GM12878 (cell line): Measurements from ENCODE around the gene CALCA. TPM values are rescaled to one million over a fixed set of nuclear protein-coding genes. Genes with fewer than 3 reads are reported as not detected.

Source experiments
- ATAC-seq: fragments of 200-7000 bp; cut with Tn5 transposase; 3 replicates; pipeline ENCODE4 v1.9.1; 2020; ENCODE audit warnings: mild to moderate bottlenecking, moderate library complexity
- BruUV-seq: library from RNA; stranded (reverse); fragments of 400-500 nt; replicated peaks from 2 replicates; lab custom pipeline; 2021; lab: Mats Ljungman, UMichigan
- CTCF ChIA-PET: fragments of 300-600 bp; sonication (Branson Sonifier 250); formaldehyde crosslinking; extraction: SDS; loops from one replicate; lab custom pipeline; 2021; ENCODE audit warnings: inconsistent platforms; lab: Yijun Ruan, JAX
- POLR2A ChIA-PET: fragments of 350-600 bp; formaldehyde crosslinking; extraction: SDS; loops from one replicate; lab custom pipeline; 2021; ENCODE audit warnings: inconsistent platforms; lab: Charles Lee
- RAD21 ChIA-PET: fragments of 300-600 bp; sonication (Branson Sonifier 250); formaldehyde crosslinking; loops from one replicate; lab custom pipeline; 2023; ENCODE audit warnings: antibody characterized with exemption; ENCODE audit not compliant: unreplicated experiment; lab: Charles Lee
- SMC1A ChIA-PET: fragments of 300-600 bp; sonication (Branson Sonifier 250); formaldehyde crosslinking; loops from one replicate; lab custom pipeline; 2023; ENCODE audit not compliant: unreplicated experiment, uncharacterized antibody; lab: Charles Lee
- DNase-seq: peaks from one replicate; pipeline ENCODE4 v3.0.0-alpha.2; 2011; ENCODE audit warnings: low read depth, low spot score
- FAIRE-seq: peaks from 3 replicates; lab custom pipeline; 2011; peaks lifted over from hg19 to GRCh38; lab: Jason Lieb, UNC
- H2AFZ ChIP-seq: 2 replicates; pipeline ENCODE4 v1.6.0; 2011; ENCODE audit warnings: low read depth, low read length, control low read depth; ENCODE audit not compliant: control insufficient read depth
- H3K27ac ChIP-seq: 2 replicates; pipeline ENCODE4 v1.5.1; 2011; ENCODE audit warnings: control low read depth; ENCODE audit not compliant: control insufficient read depth, insufficient read depth
- H3K27me3 ChIP-seq, 2 experiments: replicated peaks in 1 of 2; 2 replicates each; pipeline versions ENCODE4 v1.6.0 to v1.6.1; 2011; ENCODE audit warnings: low read length in 1 of 2; ENCODE audit not compliant: control insufficient read depth in 2 of 2, insufficient read depth in 2 of 2
- H3K36me3 ChIP-seq, 2 experiments: 2 replicates each; pipeline ENCODE4 v1.5.1; 2011; ENCODE audit warnings: low read length in 1 of 2; ENCODE audit not compliant: control insufficient read depth in 2 of 2, insufficient read depth in 2 of 2
- H3K4me1 ChIP-seq: 2 replicates; pipeline ENCODE4 v1.6.1; 2011; ENCODE audit warnings: mild to moderate bottlenecking, low read length, moderate library complexity, mixed read lengths; ENCODE audit not compliant: control insufficient read depth, insufficient read depth
- H3K4me2 ChIP-seq: 2 replicates; pipeline ENCODE4 v1.6.0; 2011; ENCODE audit warnings: control low read depth; ENCODE audit not compliant: control insufficient read depth, insufficient read depth
- H3K4me3 ChIP-seq: fragments of 200-600 bp; sonication (generic); 2 replicates; pipeline ENCODE4 v1.5.1; 2016
- H3K79me2 ChIP-seq: 2 replicates; pipeline ENCODE4 v1.6.0; 2011; ENCODE audit warnings: low read length; ENCODE audit not compliant: control insufficient read depth, insufficient read depth
- H3K9ac ChIP-seq: 2 replicates; pipeline ENCODE4 v1.8.0; 2011; ENCODE audit warnings: low read length, control low read depth, mixed read lengths; ENCODE audit not compliant: control insufficient read depth, insufficient read depth
- H3K9me3 ChIP-seq: replicated peaks from 3 replicates; pipeline ENCODE4 v1.5.1; 2011; ENCODE audit warnings: mild to moderate bottlenecking, low read length; ENCODE audit not compliant: control insufficient read depth, insufficient read depth
- H4K20me1 ChIP-seq: 2 replicates; pipeline ENCODE4 v1.6.0; 2011; ENCODE audit not compliant: control insufficient read depth, insufficient read depth
- ASH2L ChIP-seq: fragments of 300-600, 200-600 bp; sonication (generic); IDR thresholded peaks from 2 replicates; pipeline ENCODE4 v1.6.1; 2017; ENCODE audit warnings: low read depth, mild to moderate bottlenecking, borderline replicate concordance
- CBX3 ChIP-seq: fragments of 200-600 bp; sonication (generic); IDR thresholded peaks from 2 replicates; pipeline ENCODE4 v1.6.1; 2016; ENCODE audit warnings: low read depth, borderline replicate concordance
- CTCF ChIP-seq, 3 experiments: IDR thresholded peaks in 2 of 3; conservative IDR thresholded peaks in 1 of 3; 2 replicates each; pipeline ENCODE4 v1.5.1; 2011; ENCODE audit warnings: low read depth in 3 of 3, low read length in 3 of 3, mild to moderate bottlenecking in 3 of 3, control low read depth in 2 of 3, moderate library complexity in 2 of 3, inconsistent platforms in 1 of 3, mixed read lengths in 1 of 3; ENCODE audit not compliant: control insufficient read depth in 2 of 3, insufficient read depth in 1 of 3; ENCODE audit errors: extremely low read depth in 1 of 3
- MXI1 ChIP-seq: fragments of 150-350 bp; IDR thresholded peaks from 2 replicates; pipeline ENCODE4 v1.6.1; 2011; ENCODE audit warnings: low read depth, mild to moderate bottlenecking, inconsistent platforms, low read length, improper control_type of control experiment
- MYB ChIP-seq: fragments of 150-350 bp; IDR thresholded peaks from 2 replicates; pipeline ENCODE4 v1.6.1; 2014; ENCODE audit warnings: mild to moderate bottlenecking, low read depth, low read length, borderline replicate concordance
- NFIC ChIP-seq: IDR thresholded peaks from 2 replicates; pipeline ENCODE4 v1.6.1; 2012; ENCODE audit warnings: low read depth, mild to moderate bottlenecking, inconsistent platforms, low read length, moderate library complexity
- POLR2A ChIP-seq: IDR thresholded peaks from 2 replicates; pipeline ENCODE4 v1.6.1; 2011; ENCODE audit warnings: low read depth, mild to moderate bottlenecking, low read length
- POLR2AphosphoS2 ChIP-seq: IDR thresholded peaks from 2 replicates; pipeline ENCODE4 v1.6.1; 2011; ENCODE audit warnings: low read depth, mild to moderate bottlenecking, low read length, improper control_type of control experiment, moderate library complexity
- SKIL ChIP-seq: fragments of 450-650 bp; IDR thresholded peaks from 2 replicates; pipeline ENCODE4 v1.6.1; 2017; ENCODE audit warnings: mild to moderate bottlenecking, low read depth, inconsistent platforms; ENCODE audit not compliant: poor library complexity, severe bottlenecking
- SMAD1 ChIP-seq: fragments of 450-650 bp; IDR thresholded peaks from 2 replicates; pipeline ENCODE4 v1.6.1; 2018; ENCODE audit warnings: mild to moderate bottlenecking, low read depth; ENCODE audit not compliant: partially characterized antibody
- SMAD5 ChIP-seq: IDR thresholded peaks from 2 replicates; pipeline ENCODE4 v1.6.1; 2016; ENCODE audit warnings: antibody characterized with exemption, low read depth
- SP1 ChIP-seq: IDR thresholded peaks from one replicate; pipeline ENCODE4 v1.6.1; 2011; ENCODE audit warnings: low read depth, low read length
- ZNF687 ChIP-seq: fragments of 450-650 bp; IDR thresholded peaks from 2 replicates; pipeline ENCODE4 v1.6.1; 2017; ENCODE audit warnings: mild to moderate bottlenecking, moderate library complexity
- ZZZ3 ChIP-seq: IDR thresholded peaks from 2 replicates; pipeline ENCODE4 v1.6.1; 2011; ENCODE audit warnings: low read depth; ENCODE audit not compliant: control insufficient read depth, insufficient read length
- WGBS: methylation state at CpG from one replicate; pipeline ENCODE4 v1.1.6; 2016; ENCODE audit warnings: low lambda C conversion rate; ENCODE audit not compliant: insufficient replicate concordance, insufficient coverage; ENCODE audit errors: missing lambda C conversion rate; 5-methylcytosine and 5-hydroxymethylcytosine counted together
- in situ Hi-C: fragments of 300-500 bp; cut with MboI; formaldehyde crosslinking; loops from 9 replicates; pipeline ENCODE4 v1.14.3; 2018; ENCODE audit warnings: mixed read lengths
- intact Hi-C: fragments of 100-400 bp; cut with micrococcal nuclease; formaldehyde crosslinking; loops from one replicate; pipeline ENCODE4 v1.14.2; 2022; ENCODE audit not compliant: unreplicated experiment
- polyA plus RNA-seq, 11 experiments: library from polyadenylated mRNA; depleted of rRNA in 4 of 11; unstranded in 6 of 11; stranded (reverse) in 5 of 11; fragments of >200 nt; fragmentation: Nextera tagmentation in 4 of 11; fragmentation: Illumina TruSeq in 1 of 11; extraction: Ambion mirVana in 4 of 11; extraction: Trizol in 1 of 11; gene quantifications; 1 replicate in 1 of 11; 2 replicates in 10 of 11; pipeline versions ENCODE4 v1.2.1 to v1.2.3, GENCODE V29; 2011 to 2016; ENCODE audit warnings: inconsistent platforms in 2 of 11, missing spikeins in 2 of 11, low read depth in 1 of 11
- total RNA-seq, 4 experiments: library from RNA; depleted of rRNA in 3 of 4; stranded (reverse); fragments of >200 nt in 3 of 4; fragmentation: Illumina TruSeq in 1 of 4; extraction: Trizol in 1 of 4; gene quantifications; 2 replicates each; pipeline versions ENCODE4 v1.2.1 to v1.2.3, GENCODE V29; 2013 to 2021
- TF ChIP-seq, protein P1 (sequence below): IDR thresholded peaks from 2 replicates; pipeline ENCODE4 v1.6.1; 2011; ENCODE audit warnings: low read depth, mild to moderate bottlenecking, low read length, moderate library complexity, borderline replicate concordance; ENCODE audit errors: extremely low read depth

CALCA gene
- total and polyA plus RNA-seq, 10 of the 15 experiments (the other 5 are each of a cell fraction or from before 2014, with no cell fraction given) = not detected

- POLR2A ChIA-PET = no interaction called here
- no peak overlapping the region for H3K4me3 ChIP-seq
- no peak for FAIRE-seq
Observed at GRCh38 chr11:14949437-14950147, 22.6 kb downstream of the CALCA start.

More at GRCh38 chr11:14949437-14950147, 22.6 kb downstream of the CALCA start:
- in situ Hi-C loops = no loop called here
- no peaks in the 10 kb centered on the region for H3K36me3 ChIP-seq
- no peak overlapping the region for H3K27ac ChIP-seq
- no peak overlapping the region for H3K9ac ChIP-seq
- WGBS = 14% methylated on average over 4 of the region's 4 CpGs
- no peak overlapping the region for H3K4me2 ChIP-seq
- ATAC-seq (no peak), DNase-seq (no peak)
- SMC1A ChIA-PET = no interaction called here
- TF ChIP-seq CTCF (IDR thresholded peaks at IDR 0.05 in 2 of 3, conservative IDR thresholded peaks at IDR 0.05 in 1 of 3; ENCODE audit: control insufficient read depth in 2 of 3, extremely low read depth in 1 of 3, insufficient read depth in 1 of 3, low read depth in 3 of 3, low read length in 3 of 3) = no peak
- TF ChIP-seq SP1 = no peak
- no peak for TF ChIP-seq ZZZ3
- TF ChIP-seq SMAD1 = no peak
- TF ChIP-seq, protein P1, sequence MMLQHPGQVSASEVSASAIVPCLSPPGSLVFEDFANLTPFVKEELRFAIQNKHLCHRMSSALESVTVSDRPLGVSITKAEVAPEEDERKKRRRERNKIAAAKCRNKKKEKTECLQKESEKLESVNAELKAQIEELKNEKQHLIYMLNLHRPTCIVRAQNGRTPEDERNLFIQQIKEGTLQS = no peak
- TF ChIP-seq ZNF687 = no peak
- no peak for TF ChIP-seq POLR2AphosphoS2
- no peak for TF ChIP-seq CBX3
- no peak for TF ChIP-seq ASH2L
- TF ChIP-seq MXI1 = no peak
- no peak for TF ChIP-seq SMAD5
- TF ChIP-seq MYB = no peak
- no peak for TF ChIP-seq SKIL
- TF ChIP-seq POLR2A = no peak
- TF ChIP-seq NFIC = no peak
- TF ChIP-seq, all 136 proteins: peak for 0
- Histone ChIP-seq H2AFZ (no peak overlapping the region), H3K4me1 (no peaks in the 10 kb centered on the region), H3K27me3 (no peaks in the 10 kb centered on the region), H4K20me1 (no peaks in the 10 kb centered on the region), H3K9me3 (no peaks in the 10 kb centered on the region), H3K79me2 (no peaks in the 10 kb centered on the region)
- CTCF ChIA-PET = interaction anchor here (2.1 kb wide), 1 partner anchor 41 kb away, joined by 6 read pairs; no protein-coding TSS in a partner anchor
- BruUV-seq = no TSS peak
- intact Hi-C loops = no loop called here
- RAD21 ChIA-PET = no interaction called here
